HUES64 (cell line): ENCODE data around the gene KCNC1.

Source experiments
- H3K27ac ChIP-seq: 2 replicates; pipeline ENCODE4 v1.7.0; 2013; ENCODE audit warnings: low read depth, low read length, inconsistent platforms
- H3K27me3 ChIP-seq: 2 replicates; pipeline ENCODE4 v1.6.1; 2013; ENCODE audit warnings: mild to moderate bottlenecking, low read length; ENCODE audit not compliant: insufficient read depth
- H3K36me3 ChIP-seq: 2 replicates; pipeline ENCODE4 v1.6.1; 2013; ENCODE audit warnings: mild to moderate bottlenecking, low read length; ENCODE audit not compliant: insufficient read depth
- H3K4me1 ChIP-seq: 2 replicates; pipeline ENCODE4 v1.6.1; 2013; ENCODE audit warnings: mild to moderate bottlenecking, low read length, moderate library complexity; ENCODE audit not compliant: insufficient read depth
- H3K4me3 ChIP-seq: 2 replicates; pipeline ENCODE4 v1.5.1; 2013; ENCODE audit warnings: mild to moderate bottlenecking, low read length, moderate library complexity
- H3K9ac ChIP-seq: 2 replicates; pipeline ENCODE4 v1.6.1; 2013; ENCODE audit warnings: mild to moderate bottlenecking, low read depth, low read length
- H3K9me3 ChIP-seq: 2 replicates; pipeline ENCODE4 v1.6.1; 2013; ENCODE audit warnings: low read depth, low read length; ENCODE audit not compliant: insufficient read depth
- WGBS: fragments of 150-250, 120-280 bp; methylation state at CpG from one replicate; pipeline ENCODE4 v1.1.7; 2013; ENCODE audit warnings: missing lambda C conversion rate; 5-methylcytosine and 5-hydroxymethylcytosine counted together

KCNC1 gene

GRCh38 chr11:17770917-17771316 lies 36.3 kb downstream of the KCNC1 start:
- no peak overlapping the region for H3K9ac ChIP-seq
- H3K36me3 ChIP-seq: no peaks in the 10 kb centered on the region

GRCh38 chr11:17771415-17771814 lies 36.8 kb downstream of the KCNC1 start:
- Histone ChIP-seq H3K4me1 (no peaks in the 10 kb centered on the region), H3K36me3 (no peaks in the 10 kb centered on the region), H3K9ac (no peak overlapping the region), H3K27ac (no peak overlapping the region), H3K9me3 (no peaks in the 10 kb centered on the region), H3K4me3 (no peak overlapping the region), H3K27me3 (no peaks in the 10 kb centered on the region)
- WGBS: 95% methylated on average over 17 of the region's 17 CpGs

More at GRCh38 chr11:17770917-17771316, 36.3 kb downstream of the KCNC1 start:
- Histone ChIP-seq H3K27me3 (no peaks in the 10 kb centered on the region), H3K4me3 (no peak overlapping the region), H3K4me1 (no peaks in the 10 kb centered on the region), H3K9me3 (no peaks in the 10 kb centered on the region), H3K27ac (no peak overlapping the region)

DNA sequence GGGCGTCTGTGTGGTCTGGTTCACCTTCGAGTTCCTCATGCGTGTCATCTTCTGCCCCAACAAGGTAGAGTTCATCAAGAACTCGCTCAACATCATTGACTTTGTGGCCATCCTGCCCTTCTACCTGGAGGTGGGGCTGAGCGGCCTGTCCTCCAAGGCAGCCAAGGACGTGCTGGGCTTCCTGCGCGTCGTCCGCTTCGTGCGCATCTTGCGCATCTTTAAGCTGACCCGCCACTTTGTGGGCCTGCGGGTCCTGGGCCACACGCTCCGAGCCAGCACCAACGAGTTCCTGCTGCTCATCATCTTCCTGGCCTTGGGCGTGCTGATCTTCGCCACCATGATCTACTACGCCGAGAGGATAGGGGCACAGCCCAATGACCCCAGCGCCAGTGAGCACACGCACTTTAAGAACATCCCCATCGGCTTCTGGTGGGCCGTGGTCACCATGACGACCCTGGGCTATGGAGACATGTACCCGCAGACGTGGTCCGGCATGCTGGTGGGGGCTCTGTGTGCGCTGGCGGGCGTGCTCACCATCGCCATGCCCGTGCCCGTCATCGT lies 37.3 kb downstream of the KCNC1 start:
- H3K4me3 ChIP-seq: no peak overlapping the region

DNA sequence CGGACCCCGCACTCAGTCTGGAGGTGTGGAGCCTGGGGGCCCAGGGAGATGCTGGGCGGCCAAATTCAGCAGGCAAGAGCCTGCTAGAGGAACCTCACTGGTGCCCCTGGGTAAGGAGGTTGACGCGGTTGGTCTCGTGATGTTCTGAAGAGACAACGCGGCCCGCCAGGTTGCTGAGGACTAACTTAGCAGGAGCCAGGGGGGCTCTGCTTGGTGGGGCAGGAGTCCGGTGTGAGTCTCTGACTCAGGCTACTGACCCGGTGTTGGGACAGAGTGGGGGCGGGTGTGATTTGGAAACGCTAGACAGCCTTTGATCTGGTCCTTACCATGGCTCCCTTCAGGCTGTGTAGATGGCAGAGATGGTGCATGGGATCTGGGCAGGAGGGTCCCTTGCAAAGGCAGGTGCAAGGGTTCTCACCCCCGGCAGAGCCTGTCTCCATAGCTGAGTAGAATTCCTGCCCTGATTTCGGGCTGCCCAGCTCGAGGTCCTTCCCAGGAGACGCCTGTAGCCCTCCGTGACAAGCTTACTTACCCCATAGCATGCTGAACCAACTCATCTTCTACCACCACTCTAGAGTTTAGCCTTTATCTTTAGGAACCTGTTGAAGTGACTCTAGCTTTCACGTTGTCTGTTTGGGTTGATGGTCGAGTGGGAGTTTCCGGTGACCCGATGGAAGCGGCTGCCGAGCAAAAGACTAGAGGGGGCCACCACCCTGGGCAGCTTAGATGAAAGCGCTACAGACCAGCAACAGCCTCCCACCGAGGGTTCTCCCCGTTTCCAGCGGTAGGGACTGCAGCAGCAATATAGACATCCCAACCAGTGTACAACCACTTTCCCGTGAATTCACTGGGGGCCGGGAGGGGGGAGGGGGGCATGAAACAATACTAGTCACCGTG lies 38.4 kb downstream of the KCNC1 start:
- H3K4me3 ChIP-seq: no peak overlapping the region
- no peaks in the 10 kb centered on the region for H3K4me1 ChIP-seq
- H3K27me3 ChIP-seq: no peaks in the 10 kb centered on the region
- H3K36me3 ChIP-seq: no peaks in the 10 kb centered on the region
- H3K9me3 ChIP-seq: no peaks in the 10 kb centered on the region
- no peak overlapping the region for H3K27ac ChIP-seq
- WGBS: 93% methylated on average over 31 of the region's 31 CpGs
- no peak overlapping the region for H3K9ac ChIP-seq

More for the DNA sequence above, 37.3 kb downstream of the KCNC1 start:
- H3K36me3 ChIP-seq: no peaks in the 10 kb centered on the region
- H3K27me3 ChIP-seq: no peaks in the 10 kb centered on the region
- no peak overlapping the region for H3K9ac ChIP-seq
- H3K9me3 ChIP-seq: no peaks in the 10 kb centered on the region
- no peaks in the 10 kb centered on the region for H3K4me1 ChIP-seq
- WGBS: 96% methylated on average over 37 of the region's 37 CpGs
- H3K27ac ChIP-seq: no peak overlapping the region

DNA sequence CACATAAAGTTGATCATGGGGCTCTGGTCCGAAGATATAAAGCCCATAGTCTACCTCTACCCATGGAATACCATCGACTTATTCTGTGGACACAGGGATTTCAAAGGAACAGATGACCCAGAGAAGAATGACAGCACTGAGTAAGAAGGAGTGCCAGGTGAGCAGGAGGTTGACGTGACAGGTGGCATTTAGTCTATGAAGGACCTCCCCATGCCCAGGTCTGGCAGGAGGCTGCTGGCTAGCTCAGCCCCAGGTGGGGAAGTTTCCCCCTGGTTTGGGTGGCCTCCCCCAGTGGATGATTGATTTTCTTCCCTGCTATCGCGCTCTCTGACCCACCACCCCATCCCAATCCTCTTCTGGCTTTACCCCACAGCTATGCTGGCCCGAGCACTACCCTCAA lies 39.1 kb downstream of the KCNC1 start:
- H3K4me3 ChIP-seq: no peak overlapping the region
- H3K36me3 ChIP-seq: no peaks in the 10 kb centered on the region
- H3K27me3 ChIP-seq: no peaks in the 10 kb centered on the region
- H3K4me1 ChIP-seq: no peaks in the 10 kb centered on the region
- WGBS: 93% methylated on average over 6 of the region's 6 CpGs
- no peaks in the 10 kb centered on the region for H3K9me3 ChIP-seq
- no peak overlapping the region for H3K27ac ChIP-seq
- no peak overlapping the region for H3K9ac ChIP-seq

- Histone ChIP-seq H3K27me3 (no peaks in the 10 kb centered on the region), H3K4me1 (no peaks in the 10 kb centered on the region), H3K36me3 (no peaks in the 10 kb centered on the region), H3K9me3 (no peaks in the 10 kb centered on the region), H3K4me3 (no peak overlapping the region), H3K27ac (no peak overlapping the region), H3K9ac (no peak overlapping the region)
- 89% methylated on average over 12 of the region's 12 CpGs for WGBS
These were observed 39.9 kb downstream of the KCNC1 start for GRCh38 chr11:17774232-17775034.

DNA sequence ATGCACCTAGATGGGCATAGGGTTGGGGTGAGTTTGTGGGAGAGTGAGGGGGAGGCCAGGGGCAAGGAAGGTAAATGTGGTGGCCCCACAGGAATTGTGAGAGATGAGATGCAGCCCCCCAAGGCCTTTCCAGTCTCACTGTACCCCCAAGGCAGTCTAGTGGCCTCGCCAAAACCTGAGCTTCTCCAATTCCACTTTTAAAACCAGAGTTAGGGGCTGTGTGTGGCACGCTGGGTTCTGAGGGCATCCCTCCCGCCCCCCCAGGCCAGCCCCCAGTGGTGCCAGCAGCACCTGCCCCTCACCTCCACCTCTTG lies 40.4 kb downstream of the KCNC1 start:
- Histone ChIP-seq H3K27ac (no peak overlapping the region), H3K4me3 (no peak overlapping the region), H3K27me3 (no peaks in the 10 kb centered on the region), H3K9me3 (no peaks in the 10 kb centered on the region), H3K4me1 (no peaks in the 10 kb centered on the region), H3K36me3 (no peaks in the 10 kb centered on the region), H3K9ac (no peak overlapping the region)
- WGBS: 92% methylated on average over 3 of the region's 3 CpGs

DNA sequence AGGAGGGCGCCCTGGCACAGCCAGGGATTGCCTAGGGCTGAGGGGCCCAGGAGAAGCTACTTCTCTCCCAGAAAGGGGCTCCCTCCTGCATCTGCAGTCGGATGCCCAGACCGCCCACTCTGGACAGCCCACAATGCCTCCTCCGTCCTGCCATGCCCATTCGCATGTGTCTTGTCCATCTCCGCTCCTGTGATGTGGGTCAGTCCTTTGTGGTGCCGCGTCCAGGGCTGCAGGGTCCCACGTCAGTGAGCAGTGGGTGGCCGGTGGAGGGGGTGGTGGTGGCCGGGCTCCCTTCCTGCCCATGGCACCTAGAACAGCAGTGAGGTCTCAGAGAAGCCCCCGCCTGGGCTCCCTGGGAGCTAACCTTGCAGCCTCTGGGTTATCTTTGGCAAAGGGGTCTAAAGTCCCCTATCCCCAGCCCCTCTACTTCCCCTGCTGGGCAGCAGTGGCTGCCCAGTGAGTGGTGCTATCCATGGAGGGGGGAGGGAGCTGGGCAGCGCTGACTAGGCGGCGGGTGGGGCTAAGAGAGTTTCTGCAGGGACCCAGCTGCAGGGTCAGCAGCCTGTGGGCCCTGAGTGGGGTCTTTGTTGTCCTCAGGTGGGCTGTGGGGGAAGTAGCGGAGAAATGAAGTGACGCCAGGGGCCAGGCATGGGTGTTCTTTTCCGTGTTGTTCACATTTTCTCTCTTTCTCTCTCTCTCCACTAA lies 41.1 kb downstream of the KCNC1 start:
- H3K4me1 ChIP-seq: no peaks in the 10 kb centered on the region
- H3K27ac ChIP-seq: no peak overlapping the region
- 82% methylated on average over 18 of the region's 18 CpGs for WGBS
- H3K27me3 ChIP-seq: no peaks in the 10 kb centered on the region
- H3K9me3 ChIP-seq: no peaks in the 10 kb centered on the region
- no peak overlapping the region for H3K4me3 ChIP-seq
- no peak overlapping the region for H3K9ac ChIP-seq
- H3K36me3 ChIP-seq: no peaks in the 10 kb centered on the region

GRCh38 chr11:17776212-17776875 lies 41.8 kb downstream of the KCNC1 start:
- no peak overlapping the region for H3K27ac ChIP-seq
- WGBS: 89% methylated on average over 15 of the region's 15 CpGs
- H3K36me3 ChIP-seq: no peaks in the 10 kb centered on the region
- H3K9me3 ChIP-seq: no peaks in the 10 kb centered on the region
- H3K9ac ChIP-seq: no peak overlapping the region
- H3K27me3 ChIP-seq: no peaks in the 10 kb centered on the region
- no peak overlapping the region for H3K4me3 ChIP-seq
- no peaks in the 10 kb centered on the region for H3K4me1 ChIP-seq

- no peaks in the 10 kb centered on the region for H3K36me3 ChIP-seq
- no peaks in the 10 kb centered on the region for H3K4me1 ChIP-seq
- no peak overlapping the region for H3K4me3 ChIP-seq
- H3K9ac ChIP-seq: no peak overlapping the region
- H3K9me3 ChIP-seq: no peaks in the 10 kb centered on the region
- no peak overlapping the region for H3K27ac ChIP-seq
- H3K27me3 ChIP-seq: no peaks in the 10 kb centered on the region
- 88% methylated on average over 16 of the region's 16 CpGs for WGBS
These were observed 42.6 kb downstream of the KCNC1 start for GRCh38 chr11:17777086-17777737.
